Measurements from ENCODE around the gene UGT1A4.
"Not testable (repeated sequence)": the region's sequence is repeated elsewhere in the genome, so short reads cannot be mapped to it uniquely, and the experiment has no call there.

UGT1A4 gene

DNA sequence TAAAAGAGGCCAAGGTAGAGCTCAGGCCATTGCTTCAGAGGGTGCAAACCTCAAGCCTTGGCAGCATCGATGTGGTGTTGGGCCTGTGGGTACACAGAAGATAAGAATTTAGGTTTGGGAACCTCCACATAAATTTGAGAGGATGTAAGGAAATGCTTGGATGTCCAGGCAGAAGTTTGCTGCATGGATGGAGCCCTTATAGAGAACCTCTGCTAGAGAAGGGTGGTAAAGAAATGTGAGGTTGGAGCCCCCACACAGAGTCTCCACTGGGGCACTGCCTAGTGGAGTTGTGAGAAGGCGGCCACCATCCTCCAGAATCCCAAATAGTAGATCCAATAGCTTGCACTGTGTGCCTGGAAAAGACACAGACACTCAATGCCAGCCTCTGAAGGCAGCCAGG is 32.2 kb downstream of the UGT1A4 start:
- DNase-seq (ENCODE audit: low read depth in 2 of 2), result not testable (repeated sequence)

DNA sequence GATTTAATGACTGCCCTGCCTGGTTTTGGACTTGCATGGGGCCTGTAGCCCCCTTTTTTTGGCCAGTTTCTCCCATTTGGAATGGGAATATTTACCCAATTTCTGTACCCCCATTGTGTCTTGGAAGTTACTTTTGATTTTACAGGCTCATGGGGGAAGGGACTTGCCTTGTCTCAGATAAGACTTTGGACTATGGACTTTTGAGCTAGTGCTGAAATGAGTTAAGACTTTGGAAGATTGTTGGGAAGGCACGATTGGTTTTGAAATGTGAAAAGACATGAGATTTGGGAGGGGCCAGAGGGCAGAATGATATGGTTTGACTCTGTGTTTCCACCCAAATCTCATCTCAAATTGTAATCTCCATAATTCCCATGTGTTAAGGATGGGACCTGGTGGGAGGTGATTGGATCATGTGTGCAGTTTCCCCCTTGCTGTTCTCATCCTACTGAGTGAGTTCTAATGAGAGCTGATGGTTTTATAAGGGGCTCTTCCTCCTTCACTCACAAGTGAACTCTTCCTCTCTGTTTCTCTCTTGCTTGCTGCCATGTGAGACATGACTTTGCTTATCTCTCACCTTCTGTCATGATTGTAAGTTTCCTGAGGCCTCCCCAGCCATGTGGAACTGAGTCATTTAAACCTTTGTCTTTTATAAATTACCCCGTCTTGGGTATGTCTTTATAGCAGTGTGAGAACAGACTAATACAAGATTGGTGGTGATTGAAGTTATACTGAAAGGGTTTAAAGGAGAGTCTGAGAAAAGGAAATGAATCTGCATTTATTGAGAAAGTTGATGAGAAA is 32.9 kb downstream of the UGT1A4 start:
- DNase-seq (ENCODE audit: low read depth in 2 of 2), result not testable (repeated sequence)

DNA sequence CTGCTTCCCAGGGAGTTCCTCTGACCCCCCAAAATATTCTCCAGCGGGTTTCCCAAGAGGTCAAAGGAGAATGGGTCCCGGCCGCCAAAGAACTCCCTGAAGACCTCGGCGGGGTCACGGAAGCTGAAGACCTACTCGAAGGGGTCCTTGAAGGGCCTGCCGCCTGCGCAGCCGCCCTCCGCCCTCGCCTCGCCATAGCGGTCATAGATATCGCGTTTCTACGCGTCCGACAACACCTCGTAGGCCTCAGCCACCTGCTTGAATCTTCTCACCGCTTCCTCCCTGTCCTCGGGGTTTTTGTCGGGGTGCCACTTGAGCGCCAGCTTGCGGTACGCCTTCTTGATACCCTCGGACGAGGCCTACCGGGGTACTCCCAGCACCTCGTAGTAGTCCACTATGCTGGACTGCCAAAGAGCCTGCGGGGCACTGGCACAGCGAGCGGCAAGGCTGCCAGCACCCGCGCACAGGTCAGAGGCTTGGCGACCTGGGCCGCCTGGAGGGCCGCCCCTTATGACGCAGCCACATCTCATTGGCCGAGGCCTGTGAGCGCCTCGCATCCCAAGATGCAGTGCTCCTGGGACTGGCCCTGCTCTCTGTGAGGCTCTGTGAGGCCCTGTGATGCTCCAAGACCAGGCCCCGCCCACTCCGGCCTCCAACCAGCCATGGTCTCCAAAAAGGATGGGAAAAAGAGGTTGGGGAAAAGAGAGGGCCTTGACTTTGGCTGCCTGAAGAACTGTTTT is 36.5 kb downstream of the UGT1A4 start:
- no peak for DNase-seq (ENCODE audit: low read depth in 2 of 2)

- no peak for DNase-seq (ENCODE audit: low read depth in 2 of 2)
Observed at GRCh38 chr2:233756429-233757081, 38.0 kb downstream of the UGT1A4 start.

GRCh38 chr2:233758141-233758540 is 39.6 kb downstream of the UGT1A4 start:
- no peak for DNase-seq (ENCODE audit: low read depth in 2 of 2)

DNA sequence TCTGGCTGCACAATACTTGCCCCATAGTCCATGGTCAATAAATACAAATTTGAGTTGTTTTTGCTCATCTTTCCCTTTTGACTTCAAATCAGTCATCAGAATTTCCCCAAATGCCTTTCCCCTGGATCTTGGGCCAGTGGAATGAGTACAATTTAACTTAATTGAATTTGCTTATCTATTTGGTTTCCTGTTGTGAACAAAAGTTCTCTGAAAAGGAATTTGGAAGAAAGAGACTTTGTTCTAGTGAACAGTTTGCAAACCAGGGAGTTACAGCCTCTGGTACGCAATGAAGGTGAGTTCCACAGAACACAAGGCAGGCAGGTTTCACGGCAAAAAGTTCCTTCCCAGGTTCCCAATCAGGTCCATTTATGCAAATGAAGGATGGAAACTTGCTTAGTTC is 40.3 kb downstream of the UGT1A4 start:
- no peak for DNase-seq (ENCODE audit: low read depth in 2 of 2)

DNA sequence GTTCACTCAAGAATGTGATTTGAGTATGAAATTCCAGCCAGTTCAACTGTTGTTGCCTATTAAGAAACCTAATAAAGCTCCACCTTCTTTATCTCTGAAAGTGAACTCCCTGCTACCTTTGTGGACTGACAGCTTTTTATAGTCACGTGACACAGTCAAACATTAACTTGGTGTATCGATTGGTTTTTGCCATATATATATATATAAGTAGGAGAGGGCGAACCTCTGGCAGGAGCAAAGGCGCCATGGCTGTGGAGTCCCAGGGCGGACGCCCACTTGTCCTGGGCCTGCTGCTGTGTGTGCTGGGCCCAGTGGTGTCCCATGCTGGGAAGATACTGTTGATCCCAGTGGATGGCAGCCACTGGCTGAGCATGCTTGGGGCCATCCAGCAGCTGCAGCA is 41.5 kb downstream of the UGT1A4 start, which contains the start of gene UGT1A1:
TSS of gene UGT1A1 (plus strand) at position 228 of the 400 bp plus-strand sequence. CDS start at position 246, 18 bp downstream.
- DNase-seq (ENCODE audit: low read depth in 2 of 2), result no peak

GRCh38 chr2:233761040-233761769 is 42.7 kb downstream of the UGT1A4 start:
- DNase-seq (ENCODE audit: low read depth in 2 of 2), result no peak

- DNase-seq (ENCODE audit: low read depth in 2 of 2), result no peak
Observed at GRCh38 chr2:233764264-233764663, 45.7 kb downstream of the UGT1A4 start.

DNA sequence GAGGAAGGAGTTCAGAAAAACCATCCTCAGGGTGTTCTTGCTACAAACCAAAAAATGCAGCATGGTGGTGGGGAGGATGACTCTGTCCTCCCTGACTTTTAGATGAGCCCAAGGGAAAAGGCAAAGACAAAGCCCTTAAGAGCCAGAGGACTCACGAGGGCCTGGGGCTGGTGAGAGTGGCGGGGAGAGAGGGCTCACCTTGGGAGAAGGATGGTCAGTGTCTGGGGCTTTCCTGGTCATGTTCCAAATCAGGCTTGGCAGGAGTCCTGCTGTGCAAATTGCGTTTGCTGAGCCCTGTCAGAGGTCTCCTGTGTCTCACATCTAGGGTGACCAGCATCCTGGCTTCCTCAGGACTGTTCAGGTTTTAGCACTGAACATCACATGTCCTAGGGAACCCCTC is 46.2 kb downstream of the UGT1A4 start:
- DNase-seq (ENCODE audit: low read depth in 2 of 2), result no peak

- DNase-seq (ENCODE audit: low read depth in 2 of 2), result no peak
Observed at GRCh38 chr2:233766416-233766815, 47.9 kb downstream of the UGT1A4 start.

DNA sequence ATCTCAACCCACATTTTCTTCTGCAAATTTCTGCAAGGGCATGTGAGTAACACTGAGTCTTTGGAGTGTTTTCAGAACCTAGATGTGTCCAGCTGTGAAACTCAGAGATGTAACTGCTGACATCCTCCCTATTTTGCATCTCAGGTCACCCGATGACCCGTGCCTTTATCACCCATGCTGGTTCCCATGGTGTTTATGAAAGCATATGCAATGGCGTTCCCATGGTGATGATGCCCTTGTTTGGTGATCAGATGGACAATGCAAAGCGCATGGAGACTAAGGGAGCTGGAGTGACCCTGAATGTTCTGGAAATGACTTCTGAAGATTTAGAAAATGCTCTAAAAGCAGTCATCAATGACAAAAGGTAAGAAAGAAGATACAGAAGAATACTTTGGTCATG is 49.5 kb downstream of the UGT1A4 start:
- no peak for DNase-seq (ENCODE audit: low read depth in 2 of 2)

GRCh38 chr2:233769260-233769659 is 50.7 kb downstream of the UGT1A4 start:
- no peak for DNase-seq (ENCODE audit: low read depth in 2 of 2)

DNA sequence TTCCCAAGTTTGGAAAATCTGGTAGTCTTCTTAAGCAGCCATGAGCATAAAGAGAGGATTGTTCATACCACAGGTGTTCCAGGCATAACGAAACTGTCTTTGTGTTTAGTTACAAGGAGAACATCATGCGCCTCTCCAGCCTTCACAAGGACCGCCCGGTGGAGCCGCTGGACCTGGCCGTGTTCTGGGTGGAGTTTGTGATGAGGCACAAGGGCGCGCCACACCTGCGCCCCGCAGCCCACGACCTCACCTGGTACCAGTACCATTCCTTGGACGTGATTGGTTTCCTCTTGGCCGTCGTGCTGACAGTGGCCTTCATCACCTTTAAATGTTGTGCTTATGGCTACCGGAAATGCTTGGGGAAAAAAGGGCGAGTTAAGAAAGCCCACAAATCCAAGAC is 53.6 kb downstream of the UGT1A4 start:
- DNase-seq (ENCODE audit: low read depth in 2 of 2), result no peak

GRCh38 chr2:233772583-233772982 is 54.0 kb downstream of the UGT1A4 start:
- DNase-seq (ENCODE audit: low read depth in 2 of 2), result no peak

DNA sequence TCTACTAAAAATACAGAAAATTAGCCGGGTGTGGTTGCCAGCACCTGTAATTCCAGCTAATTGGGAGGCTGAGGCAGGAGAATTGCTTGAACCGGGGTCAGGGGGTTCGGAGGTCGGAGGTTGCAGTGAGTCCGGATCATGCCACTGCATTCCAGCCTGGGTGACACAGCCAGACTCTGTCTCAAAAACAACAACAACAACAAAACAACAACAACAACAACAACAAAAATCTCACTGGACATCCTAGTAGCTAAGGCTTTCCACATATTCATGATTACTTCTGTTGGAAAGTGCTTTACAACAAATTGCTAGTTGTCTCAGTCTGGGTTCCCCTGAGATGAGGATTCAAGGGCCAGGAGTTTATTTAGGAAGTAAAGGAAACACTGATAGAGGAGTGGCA is 55.3 kb downstream of the UGT1A4 start:
- no peak for DNase-seq (ENCODE audit: low read depth in 2 of 2)

- no peak for DNase-seq (ENCODE audit: low read depth in 2 of 2)
Observed at GRCh38 chr2:233775414-233775813, 56.9 kb downstream of the UGT1A4 start.

DNA sequence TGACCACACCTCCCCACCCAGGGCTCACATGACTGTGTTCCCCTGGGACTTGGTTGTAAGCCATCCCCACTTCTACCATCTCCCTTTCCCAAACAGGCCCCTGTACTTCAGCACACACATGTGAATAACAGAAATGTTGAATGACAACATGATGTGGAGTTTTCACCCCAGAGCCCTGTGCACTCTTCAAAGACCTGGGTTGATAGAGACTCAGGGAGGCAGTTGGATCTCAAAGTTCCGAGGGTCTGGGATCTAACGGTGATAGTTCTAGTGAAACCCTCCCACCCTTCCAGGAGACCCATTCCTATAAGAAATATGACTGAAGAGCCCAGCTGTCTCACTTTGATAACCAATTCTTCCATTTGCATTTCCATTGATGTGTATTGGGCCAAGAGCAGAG is 59.5 kb downstream of the UGT1A4 start, which contains the start of gene MROH2A:
TSS of gene MROH2A (plus strand) at position 301 of the 400 bp plus-strand sequence. CDS start 1,029 bp downstream, outside the sequence.
- DNase-seq (ENCODE audit: low read depth in 2 of 2), result no peak

DNA sequence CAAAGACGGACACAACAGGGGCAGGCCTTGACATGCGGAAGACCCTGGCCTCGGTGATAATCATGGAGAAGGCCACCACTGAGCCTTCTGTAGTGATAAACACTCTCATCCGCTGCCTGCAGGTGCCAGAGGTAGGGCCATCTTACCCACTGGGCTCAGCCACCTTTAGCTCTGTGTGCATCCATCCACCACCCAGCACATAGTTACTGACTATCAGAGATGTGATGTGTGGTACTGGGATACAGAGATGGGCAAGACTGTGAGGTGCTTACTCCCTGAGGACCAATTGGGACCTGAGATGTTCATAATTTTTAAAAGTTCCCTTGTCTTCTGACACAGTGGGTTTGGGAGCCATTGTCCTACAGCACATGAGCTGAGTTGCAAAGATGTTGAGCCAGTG is 61.2 kb downstream of the UGT1A4 start:
- no peak for DNase-seq (ENCODE audit: low read depth in 2 of 2)

DNA sequence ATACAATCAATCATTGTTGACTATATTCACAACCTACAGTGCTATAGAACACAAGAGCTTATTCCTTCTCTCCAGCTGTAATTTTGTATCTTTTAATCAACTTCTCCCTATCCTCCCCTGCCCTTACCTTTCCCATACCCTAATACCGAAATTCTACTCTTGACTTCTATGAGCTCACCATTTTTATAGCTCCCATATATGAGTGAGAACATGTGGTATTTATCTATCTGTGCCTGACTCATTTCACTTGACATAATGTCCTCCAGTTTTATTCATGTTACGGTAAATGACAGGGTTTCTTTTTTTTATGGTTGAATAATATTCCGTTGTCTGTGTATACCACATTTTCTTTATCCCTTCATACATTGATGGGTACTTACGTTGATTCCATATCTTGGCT is 62.2 kb downstream of the UGT1A4 start:
- DNase-seq (ENCODE audit: low read depth in 2 of 2), result no peak

GRCh38 chr2:233789554-233789953 is 71.0 kb downstream of the UGT1A4 start:
- no peak for DNase-seq (ENCODE audit: low read depth in 2 of 2)

All from stimulated activated CD8-positive, alpha-beta memory T cell treated with anti-CD3 and anti-CD28 coated beads, Interleukin-2, amount 100 ng/mL, for 48 hours (primary cell).